ENCODE data around the gene TOR1AIP2.
A peak's percentile ranks its signal among the peaks of the same experiment; 100 is the strongest.
"Not testable (repeated sequence)": the region's sequence is repeated elsewhere in the genome, so short reads cannot be mapped to it uniquely, and the experiment has no call there.

The TOR1AIP2 gene

DNA sequence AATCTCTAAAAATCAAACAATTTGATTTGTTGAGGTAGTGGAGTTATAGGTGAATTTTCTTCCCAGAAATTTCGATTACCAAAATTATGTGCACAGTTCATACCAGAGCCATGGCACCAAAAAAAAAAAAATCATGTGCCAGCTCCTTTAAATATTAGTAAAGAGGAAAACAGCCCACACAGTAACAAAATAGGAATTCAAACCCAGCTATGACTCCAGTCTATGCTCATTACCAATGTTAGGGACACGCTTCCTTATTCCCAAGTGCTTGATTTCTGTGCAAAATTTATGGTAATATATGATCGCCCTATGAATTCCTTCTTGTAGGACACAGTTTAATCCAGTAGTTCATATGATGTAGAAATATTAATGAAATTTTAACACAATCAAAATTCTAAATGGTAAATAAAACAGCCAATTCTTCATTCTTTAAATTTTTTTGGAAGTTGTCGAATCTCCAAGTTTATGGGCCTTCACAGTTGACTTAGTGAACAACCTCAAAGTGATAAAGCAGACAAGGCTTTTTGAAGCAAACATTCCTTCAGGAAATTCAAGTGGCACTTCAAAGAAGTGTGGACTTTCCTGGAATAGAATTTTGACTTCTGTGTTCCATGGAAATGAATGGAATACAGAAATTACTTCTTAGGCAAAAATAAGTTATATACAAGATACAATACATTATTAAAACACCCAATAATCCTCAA, 1.9 kb downstream of the TOR1AIP2 start:
- peak; percentile 46 for DNase-seq

GRCh38 chr1:179873438-179873851, 4.2 kb downstream of the TOR1AIP2 start:
- DNase-seq: no peak

GRCh38 chr1:179872558-179872957, 5.0 kb downstream of the TOR1AIP2 start:
- no peak for DNase-seq

DNA sequence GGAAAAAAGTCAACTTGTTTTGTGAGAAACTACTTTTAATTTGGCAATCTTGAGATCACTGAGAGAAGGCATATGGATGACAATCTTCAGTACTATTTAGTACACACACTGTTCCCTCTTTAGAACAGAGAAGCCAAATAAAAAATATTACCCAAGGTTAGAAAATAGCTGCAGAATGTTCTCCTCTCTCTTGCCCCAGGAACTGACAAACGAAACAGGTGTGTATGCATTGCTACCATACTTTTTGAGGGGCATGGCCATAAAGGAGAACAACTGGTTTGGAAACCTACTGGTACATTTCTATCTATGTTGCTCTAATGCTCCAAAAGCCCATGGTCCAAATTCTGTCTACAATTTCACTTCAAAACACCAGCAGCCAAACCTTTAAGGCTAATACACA, 5.7 kb downstream of the TOR1AIP2 start:
- DNase-seq: no peak

- no peak for DNase-seq
Observed at GRCh38 chr1:179870870-179871269, 6.7 kb downstream of the TOR1AIP2 start.

DNA sequence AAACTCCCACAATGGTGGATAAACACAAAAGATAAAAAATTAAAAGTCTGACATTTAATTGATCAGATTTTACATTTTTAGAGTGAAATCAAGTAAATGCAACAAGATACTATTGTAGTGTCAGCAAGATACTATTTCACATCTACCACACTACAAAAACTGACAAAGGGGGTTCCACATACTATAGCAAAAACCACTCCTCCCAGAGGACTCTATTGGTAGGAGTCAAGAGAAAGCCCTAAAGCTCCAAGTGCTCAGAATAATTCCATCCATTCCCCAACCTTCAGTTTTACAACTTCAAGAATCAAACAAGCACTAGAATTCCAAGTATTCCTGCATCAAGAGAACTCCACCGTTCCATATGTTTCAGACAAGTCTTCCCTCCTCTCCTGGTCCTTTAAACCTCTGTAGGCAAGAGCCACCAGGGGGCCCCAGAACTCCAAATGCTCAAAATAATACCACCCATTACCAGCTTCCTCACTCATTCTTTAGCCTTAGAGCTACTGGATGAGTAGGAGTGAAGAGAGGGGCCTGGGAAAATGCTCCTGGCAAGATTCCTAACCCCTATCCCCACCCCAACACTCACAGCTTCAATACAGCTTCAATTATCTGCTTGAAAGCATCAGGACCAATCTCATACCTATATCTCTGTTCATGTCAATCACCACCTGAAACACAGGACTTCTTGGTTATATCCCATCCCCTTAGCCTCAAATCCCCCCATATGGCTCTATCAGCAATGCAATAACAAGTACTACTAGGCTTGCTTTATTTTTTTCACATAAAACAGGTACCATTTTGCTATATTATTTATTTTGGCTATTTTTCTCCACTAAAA, 9.9 kb downstream of the TOR1AIP2 start:
- peak; percentile 47 to 48 for DNase-seq

DNA sequence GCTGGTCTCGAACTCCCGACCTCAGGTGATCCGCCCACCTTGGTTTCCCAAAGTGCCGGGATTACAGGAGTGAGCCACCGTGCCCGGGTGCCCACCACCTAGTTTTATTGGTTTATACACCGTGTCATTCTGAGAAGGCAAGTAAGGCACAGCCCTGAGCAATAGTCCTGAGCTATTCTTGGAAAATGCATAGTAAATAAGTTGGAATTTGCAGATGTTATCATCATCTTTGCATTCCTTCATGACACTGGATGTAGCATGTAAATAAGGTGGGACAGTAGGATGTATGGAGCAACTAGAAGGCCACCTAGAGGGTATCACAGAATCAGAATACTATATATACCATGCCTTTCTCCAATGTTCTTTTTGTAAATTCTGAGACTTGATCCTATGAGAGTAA, 11.0 kb downstream of the TOR1AIP2 start:
- DNase-seq: no peak

DNA sequence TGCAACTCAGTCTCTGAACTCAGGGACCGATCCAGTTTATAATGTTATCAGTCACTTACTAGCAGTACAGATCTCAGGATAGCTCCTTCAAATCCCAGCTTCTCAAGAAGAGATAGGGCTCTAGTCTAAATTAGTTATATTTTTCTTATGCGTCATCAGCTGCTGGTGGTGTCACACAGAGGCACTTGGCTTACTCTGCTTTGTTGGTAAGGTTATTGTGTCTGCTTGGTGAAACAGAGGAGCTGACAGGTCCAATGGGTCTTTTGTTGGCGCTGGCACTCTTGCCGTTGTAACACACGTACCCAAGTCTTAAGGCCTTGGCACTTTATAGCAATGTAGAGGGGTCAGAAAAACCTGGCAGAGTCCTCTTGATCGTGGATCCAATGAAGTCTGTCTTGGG, 12.2 kb downstream of the TOR1AIP2 start:
- DNase-seq: no peak

- DNase-seq: no peak
Observed at GRCh38 chr1:179860652-179861051, 17.0 kb downstream of the TOR1AIP2 start.

- peak; percentile 17 to 50 for DNase-seq
Observed at GRCh38 chr1:179857009-179857408, 20.6 kb downstream of the TOR1AIP2 start.

GRCh38 chr1:179856296-179856695, 21.3 kb downstream of the TOR1AIP2 start:
- peak; percentile 29 to 36 for DNase-seq

DNA sequence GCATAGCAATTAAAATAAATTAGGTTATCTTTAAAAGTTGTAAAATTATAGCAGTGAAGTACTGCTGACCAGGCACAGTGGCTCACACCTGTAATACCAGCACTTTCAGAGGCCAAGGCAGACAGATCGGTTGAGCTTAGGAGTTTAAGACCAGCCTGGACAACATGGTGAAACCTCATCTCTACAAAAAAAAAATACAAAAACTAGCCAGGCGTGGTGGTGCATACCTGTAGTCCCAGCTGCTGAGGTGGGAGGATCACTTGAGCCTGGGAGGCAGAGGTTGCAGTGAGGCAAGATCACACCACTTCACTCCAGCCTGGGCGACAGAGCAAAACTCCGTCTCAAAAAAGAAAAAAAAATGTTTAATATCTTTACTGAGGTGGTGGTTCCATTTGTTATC, 21.8 kb downstream of the TOR1AIP2 start:
- not testable (repeated sequence) for DNase-seq

DNA sequence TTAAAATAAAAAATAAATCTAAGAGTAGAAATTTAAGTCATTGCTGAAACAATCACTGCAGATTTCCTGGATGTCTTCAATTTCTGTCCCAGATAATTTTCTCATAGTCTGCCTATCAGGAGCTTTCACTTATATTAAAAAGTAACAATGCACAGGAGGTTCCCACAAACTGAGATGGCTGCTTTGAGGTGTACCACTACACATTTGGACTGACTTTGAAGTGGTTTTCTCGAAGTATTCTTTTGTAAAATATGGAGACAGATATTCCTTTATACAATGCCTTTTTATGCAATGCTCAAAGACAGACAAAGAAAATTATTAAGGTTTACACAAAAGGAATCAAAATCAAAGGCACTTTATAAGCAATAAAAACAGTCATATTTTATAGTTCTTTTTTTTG, 24.5 kb downstream of the TOR1AIP2 start:
- no peak for DNase-seq

DNA sequence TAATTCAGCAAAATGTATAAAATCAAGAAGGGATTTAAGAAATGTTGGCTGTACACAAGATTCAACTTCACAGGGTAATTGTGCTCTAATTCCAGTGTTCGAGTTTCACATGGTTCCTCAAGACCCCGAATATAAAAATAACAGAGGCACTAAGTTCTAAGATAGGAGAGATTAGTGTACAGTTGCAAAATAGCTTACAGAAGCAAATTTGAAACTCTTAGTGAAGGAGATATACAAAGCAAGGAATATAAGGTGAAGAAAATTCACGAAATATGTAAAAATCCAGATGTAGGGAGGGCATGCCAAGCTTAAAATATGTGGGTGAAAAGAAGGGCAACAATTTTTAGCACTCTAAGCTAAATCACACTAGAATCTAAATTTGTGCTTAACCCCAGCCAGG, 29.4 kb downstream of the TOR1AIP2 start:
- no peak for DNase-seq

DNA sequence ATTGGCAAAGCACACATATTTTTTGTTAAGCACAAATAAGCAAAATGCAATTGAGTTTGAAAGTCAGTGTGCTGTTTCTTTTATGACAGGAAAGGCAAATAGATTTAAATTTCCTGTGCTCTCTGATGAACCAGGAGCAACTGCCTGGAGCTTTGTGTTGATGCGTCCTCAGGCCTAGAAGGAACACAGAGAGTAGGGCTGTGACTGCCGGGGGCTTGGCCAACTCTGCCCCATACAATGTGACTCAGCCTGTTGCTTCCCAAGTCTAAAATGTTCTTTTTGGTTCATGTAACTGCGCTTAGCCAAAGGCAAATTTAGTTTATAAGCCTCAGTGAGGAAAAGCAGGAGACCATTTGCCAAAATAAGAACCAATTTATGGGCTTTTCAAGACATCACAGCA, 37.5 kb downstream of the TOR1AIP2 start:
- DNase-seq: no peak

DNA sequence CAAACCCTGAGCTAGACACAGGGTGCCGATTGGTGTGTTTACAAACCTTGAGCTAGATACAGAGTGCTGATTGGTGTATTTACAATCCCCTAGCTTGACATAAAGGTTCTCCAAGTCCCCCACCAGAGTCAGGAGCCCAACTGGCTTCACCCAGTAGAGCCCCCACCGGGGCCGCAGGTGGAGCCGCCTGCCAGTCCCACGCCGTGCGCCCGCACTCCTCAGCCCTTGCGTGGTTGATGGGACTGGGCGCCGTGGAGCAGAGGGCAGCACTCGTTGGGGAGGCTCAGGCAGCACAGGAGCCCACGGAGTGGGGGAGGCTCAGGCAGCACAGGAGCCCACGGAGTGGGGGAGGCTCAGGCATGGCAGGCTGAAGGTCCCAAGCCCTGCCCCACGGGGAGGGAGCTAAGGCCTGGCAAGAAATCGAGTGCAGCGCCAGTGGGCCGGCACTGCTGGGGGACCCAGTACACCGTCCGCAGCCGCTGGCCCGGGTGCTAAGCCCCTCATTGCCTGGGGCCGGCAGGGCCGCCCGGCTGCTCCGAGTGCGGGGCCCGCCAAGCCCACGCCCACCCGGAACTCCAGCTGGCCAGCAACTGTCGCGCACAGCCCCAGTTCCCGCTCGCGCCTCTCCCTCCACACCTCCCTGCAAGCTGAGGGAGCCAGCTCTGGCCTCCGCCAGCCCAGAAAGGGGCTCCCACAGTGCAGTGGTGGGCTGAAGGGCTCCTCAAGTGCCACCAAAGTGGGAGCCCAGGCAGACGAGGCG, 40.7 kb downstream of the TOR1AIP2 start:
- not testable (repeated sequence) for DNase-seq

DNA sequence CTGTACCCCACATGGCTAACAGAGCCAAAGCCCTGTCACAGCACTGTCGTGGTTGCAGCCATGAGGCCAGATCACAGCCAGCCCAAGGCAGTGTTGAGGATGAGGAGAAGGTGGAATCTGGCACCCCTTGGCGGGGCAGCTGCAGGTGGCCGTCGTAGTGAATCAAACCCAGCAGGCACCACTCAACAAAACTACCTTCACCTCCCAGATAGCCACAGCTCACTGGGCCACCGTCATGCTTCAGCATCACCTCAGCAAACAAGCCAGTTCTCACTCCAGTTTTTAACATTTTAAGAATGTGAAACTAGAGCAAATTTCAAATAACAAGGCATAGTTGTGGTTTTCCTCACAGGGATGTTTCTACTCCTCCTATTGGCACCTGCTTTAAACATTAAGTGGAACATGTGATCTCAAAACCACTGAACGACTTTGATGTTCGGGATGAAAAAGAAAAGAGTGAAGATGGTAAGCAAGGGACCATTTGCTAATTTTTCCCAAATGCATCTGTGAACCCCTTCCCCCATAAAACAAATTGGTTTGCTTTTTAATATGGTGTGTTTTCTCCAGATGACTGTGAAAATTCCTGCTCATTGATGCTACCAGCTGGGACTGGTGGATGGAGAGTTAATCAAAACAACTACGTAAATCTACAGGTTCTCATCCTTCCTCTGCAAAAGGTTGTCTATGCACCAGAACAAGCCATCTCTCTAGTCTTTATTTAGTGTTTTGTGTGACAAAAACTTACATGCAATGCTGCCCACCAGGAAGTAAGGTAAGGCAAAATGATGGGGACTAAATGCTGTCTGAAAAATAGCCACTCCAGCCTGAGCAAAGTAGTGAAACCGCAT, 45.5 kb downstream of the TOR1AIP2 start:
- DNase-seq: no peak

DNA sequence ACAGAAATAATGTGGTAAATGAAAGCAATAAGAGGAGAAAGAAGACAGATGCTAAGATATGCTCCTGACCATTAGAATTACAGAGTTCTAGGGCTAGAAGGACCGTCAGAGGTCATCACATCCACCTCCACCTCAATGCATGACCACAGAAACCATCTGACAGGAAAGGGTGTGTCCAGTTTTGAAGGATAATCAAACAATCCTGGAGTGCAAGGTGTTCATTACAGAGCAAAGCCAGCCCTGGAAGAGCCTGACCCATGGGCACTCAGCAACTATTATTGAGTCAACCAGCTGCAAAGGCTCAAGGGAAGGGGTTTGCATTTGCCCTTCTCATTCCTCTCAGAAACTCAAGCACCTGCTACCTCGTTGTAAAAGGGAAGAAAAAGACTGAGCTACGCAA, 46.4 kb downstream of the TOR1AIP2 start:
- DNase-seq: no peak

DNA sequence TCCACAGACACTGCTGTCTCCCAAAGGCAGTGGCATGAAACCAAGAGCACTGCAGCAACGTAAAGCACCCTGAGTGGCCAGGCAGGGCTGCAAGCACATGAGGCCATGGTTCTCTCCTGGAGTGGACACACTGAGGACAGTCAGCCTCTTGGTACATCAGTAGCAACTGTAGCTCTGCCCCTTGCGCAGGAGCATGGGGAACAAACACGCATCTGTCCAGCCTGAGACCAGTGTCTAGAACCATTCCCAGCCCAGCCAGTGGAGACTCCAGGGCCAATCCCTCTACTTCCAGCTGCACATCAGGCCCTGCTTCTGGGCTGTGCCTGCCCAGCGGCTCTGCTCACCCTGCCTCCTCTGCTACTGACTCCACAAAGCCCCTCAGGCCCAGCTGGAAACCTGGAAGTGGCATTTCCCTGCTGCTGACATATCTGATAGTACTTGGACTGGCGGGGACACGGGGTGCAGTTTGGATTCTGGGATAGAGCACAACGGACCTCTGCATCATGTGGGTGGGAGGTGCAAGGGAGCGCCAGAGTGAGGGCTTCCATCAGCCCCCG, 49.0 kb downstream of the TOR1AIP2 start:
- no peak for DNase-seq

DNA sequence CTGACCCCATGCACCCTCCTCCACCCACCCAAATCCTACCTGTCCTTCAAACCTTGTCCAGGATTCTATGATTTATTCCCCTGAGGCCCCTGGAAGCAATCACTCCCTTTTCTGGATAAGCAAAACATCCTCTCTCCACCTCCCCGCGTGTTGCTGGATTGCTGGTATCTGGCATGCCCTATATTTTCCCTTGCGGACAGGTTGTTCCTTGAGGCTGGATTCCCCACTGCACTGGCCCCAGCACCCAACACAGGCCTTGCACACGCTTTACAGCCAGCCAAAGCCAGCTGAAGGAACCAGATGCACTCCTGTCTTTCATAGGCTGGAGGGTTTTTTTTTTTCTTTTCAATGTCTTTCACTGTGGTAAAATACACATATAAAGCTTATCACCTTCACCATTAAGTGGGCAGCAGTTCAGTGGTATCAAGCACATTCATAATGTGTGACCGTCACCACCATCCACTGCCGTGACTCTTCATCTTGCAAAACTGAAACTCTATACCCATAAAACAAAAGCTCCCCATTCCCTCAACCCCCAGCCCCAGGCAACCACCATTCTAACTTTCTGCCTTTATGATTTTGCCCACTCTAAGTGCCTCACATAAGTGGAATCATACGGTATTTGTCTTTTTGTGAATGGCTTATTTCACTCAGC, 50.9 kb downstream of the TOR1AIP2 start:
- no peak for DNase-seq

DNA sequence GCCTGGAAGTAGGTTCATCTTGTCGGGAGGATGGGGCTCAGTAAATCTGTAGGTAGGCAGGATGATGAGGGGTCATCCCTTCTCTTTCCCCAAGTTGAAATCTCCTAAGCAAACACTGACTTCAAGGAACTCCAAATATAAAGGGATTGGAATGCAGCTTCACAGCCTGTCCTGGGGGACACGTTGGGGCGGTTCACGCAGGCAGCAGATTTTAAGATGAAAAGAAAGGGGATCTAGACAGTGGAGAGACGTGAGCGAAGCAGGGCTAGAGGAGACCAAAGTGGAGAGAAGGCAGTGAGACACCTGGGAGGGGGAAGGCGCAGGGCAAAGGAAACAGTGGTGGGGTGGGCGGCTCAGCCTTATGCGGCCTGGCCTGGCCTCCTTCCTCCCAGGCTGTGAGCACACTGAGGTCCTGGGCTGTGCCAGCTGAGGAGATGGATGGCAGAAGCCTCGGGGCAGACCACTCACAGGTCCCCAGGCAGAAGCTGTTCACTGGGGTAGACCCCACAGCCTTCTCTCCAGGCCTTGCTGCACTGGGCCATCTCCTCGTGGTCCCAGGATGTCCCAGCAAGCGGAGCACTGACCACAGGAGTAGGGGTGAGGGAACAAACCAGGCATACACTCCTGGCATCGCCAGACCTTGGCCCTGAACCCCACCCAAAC, 51.7 kb downstream of the TOR1AIP2 start:
- no peak for DNase-seq
